GM12872 (cell line): ENCODE measurements around the gene ATP13A2.

Source experiments
- CTCF ChIP-seq: IDR thresholded peaks from 3 replicates; pipeline ENCODE4 v1.5.1; 2011; ENCODE audit warnings: low read depth, mild to moderate bottlenecking, low read length, moderate library complexity; ENCODE audit not compliant: insufficient read depth

Gene ATP13A2

GRCh38 chr1:17011439-17012307, at the start of gene ATP13A2:
Gene ATP13A2, minus strand, starts transcription at chr1:17011928. Its CDS starts 190 bp downstream, at chr1:17011738.
- no peak for TF ChIP-seq CTCF

GRCh38 chr1:17061486-17061885, 49.8 kb upstream of the ATP13A2 start:
- no peak for TF ChIP-seq CTCF

- no peak for TF ChIP-seq CTCF
These were observed 48.6 kb upstream of the ATP13A2 start for GRCh38 chr1:17060306-17060749.

- TF ChIP-seq CTCF, result peak; percentile 92
These were observed 47.9 kb upstream of the ATP13A2 start for GRCh38 chr1:17059391-17060305.

GRCh38 chr1:17056551-17056950, 44.8 kb upstream of the ATP13A2 start:
- no peak for TF ChIP-seq CTCF

- no peak for TF ChIP-seq CTCF
These were observed 44.1 kb upstream of the ATP13A2 start for GRCh38 chr1:17055801-17056200.
